ENCODE data around the gene FTO.

FTO gene

GRCh38 chr16:54070789-54071343 is 366.9 kb downstream of the FTO start:
- no peak for DNase-seq (ENCODE audit: low read depth in 2 of 2, low spot score in 1 of 2)

GRCh38 chr16:54071514-54071913 is 367.6 kb downstream of the FTO start:
- DNase-seq (ENCODE audit: low read depth in 2 of 2, low spot score in 1 of 2) = no peak

GRCh38 chr16:54072237-54072636 is 368.3 kb downstream of the FTO start:
- no peak for DNase-seq (ENCODE audit: low read depth in 2 of 2, low spot score in 1 of 2)

- no peak for DNase-seq (ENCODE audit: low read depth in 2 of 2, low spot score in 1 of 2)
Observed at GRCh38 chr16:54073356-54073755, 369.4 kb downstream of the FTO start.

GRCh38 chr16:54075446-54075845 is 371.5 kb downstream of the FTO start:
- no peak for DNase-seq (ENCODE audit: low read depth in 2 of 2, low spot score in 1 of 2)

- no peak for DNase-seq (ENCODE audit: low read depth in 2 of 2, low spot score in 1 of 2)
Observed at GRCh38 chr16:54076006-54076504, 372.1 kb downstream of the FTO start.

GRCh38 chr16:54077050-54077821 is 373.3 kb downstream of the FTO start:
- no peak for DNase-seq (ENCODE audit: low read depth in 2 of 2, low spot score in 1 of 2)

- no peak for DNase-seq (ENCODE audit: low read depth in 2 of 2, low spot score in 1 of 2)
Observed at GRCh38 chr16:54080524-54081008, 376.6 kb downstream of the FTO start.

GRCh38 chr16:54086791-54087190 is 382.8 kb downstream of the FTO start:
- no peak for DNase-seq (ENCODE audit: low read depth in 2 of 2, low spot score in 1 of 2)

- DNase-seq (ENCODE audit: low read depth in 2 of 2, low spot score in 1 of 2) = no peak
Observed at GRCh38 chr16:54090602-54091001, 386.6 kb downstream of the FTO start.

- DNase-seq (ENCODE audit: low read depth in 2 of 2, low spot score in 1 of 2) = no peak
Observed at GRCh38 chr16:54093281-54093680, 389.3 kb downstream of the FTO start.

GRCh38 chr16:54094641-54095040 is 390.7 kb downstream of the FTO start:
- no peak for DNase-seq (ENCODE audit: low read depth in 2 of 2, low spot score in 1 of 2)

GRCh38 chr16:54096607-54097006 is 392.7 kb downstream of the FTO start:
- no peak for DNase-seq (ENCODE audit: low read depth in 2 of 2, low spot score in 1 of 2)

- DNase-seq (ENCODE audit: low read depth in 2 of 2, low spot score in 1 of 2) = no peak
Observed at GRCh38 chr16:54097774-54098173, 393.8 kb downstream of the FTO start.

GRCh38 chr16:54098247-54098646 is 394.3 kb downstream of the FTO start:
- no peak for DNase-seq (ENCODE audit: low read depth in 2 of 2, low spot score in 1 of 2)

- no peak for DNase-seq (ENCODE audit: low read depth in 2 of 2, low spot score in 1 of 2)
Observed at GRCh38 chr16:54099627-54100026, 395.7 kb downstream of the FTO start.

- DNase-seq (ENCODE audit: low read depth in 2 of 2, low spot score in 1 of 2) = no peak
Observed at GRCh38 chr16:54102888-54103866, 399.2 kb downstream of the FTO start.

GRCh38 chr16:54106057-54106456 is 402.1 kb downstream of the FTO start:
- DNase-seq (ENCODE audit: low read depth in 2 of 2, low spot score in 1 of 2) = no peak

- DNase-seq (ENCODE audit: low read depth in 2 of 2, low spot score in 1 of 2) = no peak
Observed at GRCh38 chr16:54107583-54108202, 403.7 kb downstream of the FTO start.

- no peak for DNase-seq (ENCODE audit: low read depth in 2 of 2, low spot score in 1 of 2)
Observed at GRCh38 chr16:54110016-54110981, 406.3 kb downstream of the FTO start.
